ENCODE data around the gene RHOJ. TPM values are rescaled to one million over a fixed set of nuclear protein-coding genes. Genes with fewer than 3 reads are reported as not detected.
A peak's percentile ranks its signal among the peaks of the same experiment; 100 is the strongest.

Gene RHOJ
- total RNA-seq, 8 experiments from 2014 or later: 0.21 to 22.2 (median 0.72) TPM; not detected in 1

DNA sequence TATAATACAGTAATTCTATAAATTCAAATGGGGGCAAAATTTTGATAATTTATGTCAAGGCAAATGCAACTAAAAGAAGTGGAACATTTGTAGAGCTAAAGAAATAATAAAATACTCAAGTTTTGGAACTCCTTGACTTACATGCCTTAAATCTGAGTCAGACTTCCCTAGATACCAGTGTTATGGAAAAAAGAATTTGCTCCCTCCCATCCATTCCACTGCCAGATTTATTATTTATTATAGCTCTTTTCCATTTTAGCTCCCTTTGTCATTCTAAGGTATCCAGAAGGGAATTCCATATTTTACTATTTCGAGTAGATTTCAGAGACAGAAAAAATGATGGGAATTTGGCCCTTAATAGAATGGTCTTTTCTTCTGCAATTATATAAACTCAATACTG lies 44.0 kb downstream of the RHOJ start:
- ATAC-seq (replicated peaks in 6 of 8): peak in 1 of 8 experiments; percentile 34
- in situ Hi-C loops (cut with MboI; ENCODE audit: low pct_unique_long_range_greater_than_20kb in 2 of 9, low sequenced_read_pairs in 9 of 9, unreplicated experiment in 9 of 9): no loop called here
- Histone ChIP-seq H3K4me1 (replicated peaks in 1 of 2) (no peaks in the 10 kb centered on the region), H3K27ac (no peak overlapping the region), H3K4me3 (no peak overlapping the region)
- WGBS, 10 experiments: 0 to 82% (median 24%) methylated on average over 1 of the region's 1 CpG; no CpG with 5 or more reads in 2 of the 10 experiments

DNA sequence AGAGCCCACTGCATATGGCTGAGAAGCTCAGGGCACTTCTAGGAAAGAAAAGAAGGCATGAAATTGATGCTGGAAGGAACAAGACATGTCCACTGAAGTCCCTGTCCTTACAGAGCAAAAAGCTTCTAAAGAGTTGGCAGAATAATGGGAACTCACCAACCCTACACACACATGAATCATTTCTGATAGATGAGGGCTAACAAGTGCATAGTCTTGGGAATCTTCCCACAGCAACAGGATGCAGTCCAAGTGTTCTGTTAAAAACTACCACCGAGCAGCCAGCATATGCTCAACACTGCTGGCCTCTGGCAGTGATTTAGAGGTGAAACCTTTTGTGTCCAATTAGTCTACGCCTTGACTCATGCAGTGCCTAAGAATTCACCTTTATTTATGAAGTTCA lies 44.8 kb downstream of the RHOJ start:
- in situ Hi-C loops (cut with MboI; ENCODE audit: low pct_unique_long_range_greater_than_20kb in 2 of 9, low sequenced_read_pairs in 9 of 9, unreplicated experiment in 9 of 9): no loop called here

DNA sequence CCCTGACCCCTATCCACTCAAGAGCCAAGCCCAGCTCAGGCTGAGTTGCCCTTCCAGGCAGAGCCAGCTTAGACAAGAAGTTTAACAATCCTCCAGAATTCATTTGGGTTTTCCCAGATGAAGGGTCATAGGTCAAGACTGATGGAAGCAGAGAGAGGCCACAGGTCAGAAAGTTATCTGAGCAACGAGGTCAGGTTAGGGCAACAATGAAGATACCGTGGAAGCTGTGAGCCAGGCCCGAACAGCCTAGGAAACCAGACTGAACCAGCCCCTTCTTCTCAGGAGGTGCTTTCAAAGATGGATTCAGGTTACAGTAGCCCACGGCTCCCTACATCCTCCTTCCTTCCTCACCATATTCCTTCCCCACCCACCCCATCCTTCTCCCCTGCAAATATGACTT lies 53.1 kb downstream of the RHOJ start:
- WGBS, 10 experiments: 30 to 71% (median 35%) methylated on average over 2 to 4 of the region's 4 CpGs; no CpG with 5 or more reads in 7 of the 10 experiments
- no peak for ATAC-seq (replicated peaks in 6 of 8)
- in situ Hi-C loops (cut with MboI; ENCODE audit: low pct_unique_long_range_greater_than_20kb in 2 of 9, low sequenced_read_pairs in 9 of 9, unreplicated experiment in 9 of 9): loop anchor here in 5 of 9 experiments (25.0 kb wide), 2 partner anchors 1070 to 1095 kb away; no protein-coding TSS in a partner anchor
- Histone ChIP-seq H3K4me3 (no peak overlapping the region), H3K4me1 (replicated peaks in 1 of 2) (no peaks in the 10 kb centered on the region), H3K27ac (no peak overlapping the region)

More for the DNA sequence above, 44.8 kb downstream of the RHOJ start:
- Histone ChIP-seq H3K27ac (no peak overlapping the region), H3K4me1 (replicated peaks in 1 of 2) (no peaks in the 10 kb centered on the region), H3K4me3 (no peak overlapping the region)
- ATAC-seq (replicated peaks in 6 of 8): peak in 1 of 8 experiments; percentile 81
- 0 to 100% (median 76%) methylated on average over 1 to 2 of the region's 2 CpGs; no CpG with 5 or more reads in 1 of the 10 experiments for WGBS, 10 experiments

DNA sequence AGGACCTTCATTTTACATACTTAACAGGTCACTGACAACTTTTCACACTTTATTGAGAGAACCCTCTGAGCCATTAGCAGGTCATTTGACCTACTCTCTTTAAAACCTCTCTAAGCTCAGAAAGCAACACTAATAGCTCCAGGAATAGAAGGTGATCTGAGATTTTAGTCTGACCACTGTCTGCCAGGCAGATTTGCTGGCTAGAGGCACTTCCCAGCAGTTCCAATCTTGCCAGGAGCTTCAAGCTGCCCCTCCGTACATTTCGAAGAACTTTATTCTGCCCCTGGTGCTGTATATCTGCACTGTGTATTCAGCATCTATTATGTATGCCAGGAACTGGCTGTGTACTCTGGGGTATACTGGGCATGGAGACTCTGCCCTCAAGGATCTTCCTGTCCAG lies 58.2 kb downstream of the RHOJ start:
- in situ Hi-C loops (cut with MboI; ENCODE audit: low pct_unique_long_range_greater_than_20kb in 2 of 9, low sequenced_read_pairs in 9 of 9, unreplicated experiment in 9 of 9): loop anchor here in 5 of 9 experiments (25.0 kb wide), 2 partner anchors 1075 to 1100 kb away; no protein-coding TSS in a partner anchor
- H3K4me3 ChIP-seq: no peak overlapping the region
- WGBS, 10 experiments: 80 to 100% (median 89%) methylated on average over 1 to 2 of the region's 2 CpGs; no CpG with 5 or more reads in 6 of the 10 experiments
- no peaks in the 10 kb centered on the region for H3K4me1 ChIP-seq (replicated peaks in 1 of 2)
- ATAC-seq (replicated peaks in 6 of 8): no peak
- H3K27ac ChIP-seq: no peak overlapping the region

DNA sequence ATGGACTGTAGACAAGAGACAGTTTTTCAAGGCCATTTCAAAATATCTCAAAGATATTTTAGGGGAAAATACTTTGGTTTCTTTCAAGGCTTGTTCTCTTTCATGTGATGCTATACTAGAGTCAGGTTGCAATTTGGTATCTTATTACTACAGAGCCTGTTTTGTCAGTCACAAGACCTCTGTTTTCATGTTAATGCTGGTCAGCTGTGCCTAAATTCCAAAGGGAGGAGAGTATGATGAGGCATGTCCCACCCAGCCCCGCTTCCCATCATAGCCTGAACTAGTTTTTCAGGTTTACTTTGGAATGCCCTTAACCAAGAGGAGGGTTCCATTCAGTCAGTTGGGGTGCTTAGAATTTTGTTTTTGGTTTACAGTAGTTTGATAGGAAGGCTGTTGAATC lies 61.9 kb downstream of the RHOJ start:
- no peaks in the 10 kb centered on the region for H3K4me1 ChIP-seq (replicated peaks in 1 of 2)
- in situ Hi-C loops (cut with MboI; ENCODE audit: low pct_unique_long_range_greater_than_20kb in 2 of 9, low sequenced_read_pairs in 9 of 9, unreplicated experiment in 9 of 9): loop anchor here in 5 of 9 experiments (25.0 kb wide), 2 partner anchors 1079 to 1104 kb away; no protein-coding TSS in a partner anchor
- H3K4me3 ChIP-seq: no peak overlapping the region
- ATAC-seq (replicated peaks in 6 of 8): no peak
- 17 to 100% (median 65%) methylated on average over 1 of the region's 1 CpG; no CpG with 5 or more reads in 4 of the 10 experiments for WGBS, 10 experiments
- H3K27ac ChIP-seq: no peak overlapping the region

DNA sequence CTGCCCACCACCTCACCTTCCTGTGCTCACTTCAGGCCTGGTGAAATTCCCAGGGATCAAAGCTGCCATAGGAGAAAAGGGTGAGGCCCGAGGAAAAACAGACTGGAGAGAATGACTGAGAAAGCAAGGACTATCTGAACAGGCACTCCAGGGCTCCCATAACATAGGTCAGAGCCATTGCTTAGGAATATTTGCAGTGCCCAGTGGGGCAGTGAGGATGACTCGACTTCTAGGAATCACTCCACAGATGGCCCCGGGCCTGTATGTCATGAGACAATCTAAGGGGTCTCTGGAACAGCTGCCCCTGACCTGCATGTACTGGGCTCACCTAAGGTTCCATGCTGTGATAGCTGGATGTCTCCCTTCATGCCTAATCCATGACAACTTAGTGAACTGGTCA lies 62.9 kb downstream of the RHOJ start:
- WGBS, 10 experiments: 0 to 93% (median 52%) methylated on average over 1 to 3 of the region's 3 CpGs; no CpG with 5 or more reads in 4 of the 10 experiments
- in situ Hi-C loops (cut with MboI; ENCODE audit: low pct_unique_long_range_greater_than_20kb in 2 of 9, low sequenced_read_pairs in 9 of 9, unreplicated experiment in 9 of 9): loop anchor here in 5 of 9 experiments (25.0 kb wide), 2 partner anchors 1080 to 1105 kb away; no protein-coding TSS in a partner anchor
- no peak overlapping the region for H3K4me3 ChIP-seq
- no peaks in the 10 kb centered on the region for H3K4me1 ChIP-seq (replicated peaks in 1 of 2)
- no peak overlapping the region for H3K27ac ChIP-seq
- ATAC-seq (replicated peaks in 6 of 8): no peak

DNA sequence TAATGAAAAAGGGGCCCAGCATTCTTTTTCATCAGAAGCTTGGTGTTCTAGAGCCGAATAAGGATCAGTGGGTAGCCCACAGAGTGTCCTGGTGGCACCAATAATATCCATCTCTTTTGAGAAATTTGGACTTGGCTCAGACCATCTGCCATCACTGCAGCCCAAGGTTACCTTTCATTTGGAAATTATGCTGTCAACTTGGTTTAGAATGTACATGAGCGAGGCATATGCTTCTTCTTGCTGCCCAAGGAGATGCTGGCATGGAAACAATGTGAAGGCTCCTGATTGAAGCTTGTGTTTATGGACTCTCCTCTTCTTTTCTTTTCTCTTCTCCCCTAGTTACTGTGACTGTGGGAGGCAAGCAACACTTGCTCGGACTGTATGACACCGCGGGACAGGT lies 64.5 kb downstream of the RHOJ start:
- in situ Hi-C loops (cut with MboI; ENCODE audit: low pct_unique_long_range_greater_than_20kb in 2 of 9, low sequenced_read_pairs in 9 of 9, unreplicated experiment in 9 of 9): loop anchor here in 5 of 9 experiments (25.0 kb wide), 2 partner anchors 1081 to 1106 kb away; no protein-coding TSS in a partner anchor
- no peaks in the 10 kb centered on the region for H3K4me1 ChIP-seq (replicated peaks in 1 of 2)
- 71 to 100% (median 87%) methylated on average over 1 to 5 of the region's 5 CpGs; no CpG with 5 or more reads in 1 of the 10 experiments for WGBS, 10 experiments
- H3K27ac ChIP-seq: no peak overlapping the region
- no peak overlapping the region for H3K4me3 ChIP-seq
- peak in 1 of 8 experiments; percentile 79 for ATAC-seq (replicated peaks in 6 of 8)

DNA sequence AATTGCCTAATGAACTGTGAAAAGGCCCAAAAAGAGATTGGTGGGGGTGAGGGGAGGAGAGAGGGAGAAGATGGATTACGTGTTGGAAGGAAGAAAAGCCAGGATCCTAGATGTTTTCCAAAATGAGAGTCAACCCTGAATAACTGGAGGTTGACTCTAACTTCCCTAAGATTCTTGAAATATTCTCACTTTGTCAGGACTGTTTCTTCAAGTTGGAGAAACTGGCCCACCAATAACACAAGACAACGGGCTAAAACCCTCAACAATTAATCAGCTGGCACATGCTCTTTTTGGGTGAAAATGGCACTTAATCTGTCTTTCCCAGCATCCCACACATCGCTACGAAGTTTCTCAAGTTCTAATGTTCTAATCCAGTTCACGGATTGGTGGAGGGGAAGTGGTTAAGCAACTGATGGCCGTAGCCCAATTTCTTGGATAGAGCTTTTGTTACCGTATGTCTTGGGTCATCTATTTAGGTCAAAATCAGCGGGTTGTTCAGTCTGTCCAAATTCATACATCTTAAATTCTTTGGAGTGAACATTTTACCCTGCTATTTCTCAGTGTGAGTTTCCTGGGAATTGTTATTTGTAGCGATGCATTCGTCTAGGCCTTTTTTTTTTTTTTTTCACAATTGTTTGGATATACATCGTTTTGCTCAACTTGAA lies 65.5 kb downstream of the RHOJ start:
- WGBS, 10 experiments: 46 to 93% (median 89%) methylated on average over 2 to 11 of the region's 11 CpGs
- Histone ChIP-seq H3K27ac (no peak overlapping the region), H3K4me1 (replicated peaks in 1 of 2) (no peaks in the 10 kb centered on the region), H3K4me3 (no peak overlapping the region)
- in situ Hi-C loops (cut with MboI; ENCODE audit: low pct_unique_long_range_greater_than_20kb in 2 of 9, low sequenced_read_pairs in 9 of 9, unreplicated experiment in 9 of 9): loop anchor here in 7 of 9 experiments (10.0 to 25.0 kb wide), 4 partner anchors 95 to 1107 kb away; no protein-coding TSS in a partner anchor
- no peak for ATAC-seq (replicated peaks in 6 of 8)

DNA sequence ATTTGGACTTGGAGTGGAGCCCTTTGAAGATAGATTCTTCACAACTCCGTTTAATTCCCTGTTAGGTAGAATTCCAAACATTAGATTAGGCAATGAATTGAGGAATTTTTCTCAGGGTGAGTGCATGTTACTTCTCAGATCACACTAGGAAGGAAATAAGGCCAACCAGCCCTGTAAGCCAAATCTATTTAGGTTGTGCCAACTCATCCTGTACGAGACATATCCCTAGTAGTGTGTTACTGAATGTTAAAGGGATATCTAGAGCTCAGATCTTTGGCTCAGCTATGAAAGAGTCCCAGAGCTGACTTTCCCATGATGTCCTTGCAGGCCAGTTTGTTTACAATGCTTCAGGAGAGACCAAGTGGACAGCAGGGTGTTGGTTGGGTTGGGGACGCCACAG lies 68.9 kb downstream of the RHOJ start:
- H3K27ac ChIP-seq: no peak overlapping the region
- ATAC-seq (replicated peaks in 6 of 8): no peak
- in situ Hi-C loops (cut with MboI; ENCODE audit: low pct_unique_long_range_greater_than_20kb in 2 of 9, low sequenced_read_pairs in 9 of 9, unreplicated experiment in 9 of 9): loop anchor here in 7 of 9 experiments (10.0 to 25.0 kb wide), 4 partner anchors 98 to 1111 kb away; no protein-coding TSS in a partner anchor
- 0 to 100% (median 79%) methylated on average over 1 to 3 of the region's 3 CpGs; no CpG with 5 or more reads in 3 of the 10 experiments for WGBS, 10 experiments
- no peak overlapping the region for H3K4me3 ChIP-seq
- H3K4me1 ChIP-seq (replicated peaks in 1 of 2): peaks cover 0 to 8% of the 10 kb centered on the region in 2 donors

DNA sequence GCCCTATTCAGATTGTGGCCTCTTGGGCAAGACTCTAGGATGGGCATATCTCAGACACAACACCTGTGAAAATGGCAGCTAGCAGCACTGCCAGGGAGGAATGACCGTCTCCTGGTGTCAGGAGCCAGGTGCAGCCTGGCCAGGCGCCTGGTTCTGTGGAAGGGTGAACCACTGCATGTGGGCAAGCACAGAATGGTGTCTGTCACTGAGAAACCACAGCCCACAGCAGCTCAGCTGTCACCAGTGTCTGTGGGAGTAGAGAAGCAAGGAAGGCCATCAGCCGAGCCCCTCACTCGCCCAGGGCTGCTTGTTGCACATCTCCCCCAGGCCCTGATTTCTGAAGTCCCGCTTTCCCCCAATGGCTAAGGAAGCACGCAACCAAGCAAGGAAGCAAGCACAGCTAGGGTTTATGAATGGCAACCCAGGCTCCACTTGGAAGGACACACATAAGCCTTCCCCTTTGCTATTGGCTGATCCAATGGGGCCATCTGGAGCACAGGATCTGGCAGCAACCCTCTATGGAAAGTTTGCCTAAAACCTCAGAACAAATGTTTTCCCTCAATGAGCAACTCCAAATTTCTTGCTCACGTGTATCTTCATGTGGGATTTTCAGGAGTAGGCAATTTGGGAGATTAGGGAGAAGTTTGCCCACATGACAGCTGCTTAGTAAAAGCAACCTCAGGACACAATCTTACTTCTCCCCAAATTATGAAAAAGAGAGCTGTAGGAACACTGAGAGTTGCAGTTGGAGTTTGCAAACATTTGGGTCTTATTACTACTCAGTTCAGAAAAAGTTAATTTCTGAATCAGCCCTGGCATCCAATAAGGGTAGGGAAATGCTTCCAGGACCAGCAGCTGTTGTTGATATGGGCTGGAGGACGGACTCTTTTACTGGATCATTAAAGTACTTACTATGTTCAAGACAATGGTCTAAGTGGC lies 69.7 kb downstream of the RHOJ start:
- H3K4me3 ChIP-seq: no peak overlapping the region

DNA sequence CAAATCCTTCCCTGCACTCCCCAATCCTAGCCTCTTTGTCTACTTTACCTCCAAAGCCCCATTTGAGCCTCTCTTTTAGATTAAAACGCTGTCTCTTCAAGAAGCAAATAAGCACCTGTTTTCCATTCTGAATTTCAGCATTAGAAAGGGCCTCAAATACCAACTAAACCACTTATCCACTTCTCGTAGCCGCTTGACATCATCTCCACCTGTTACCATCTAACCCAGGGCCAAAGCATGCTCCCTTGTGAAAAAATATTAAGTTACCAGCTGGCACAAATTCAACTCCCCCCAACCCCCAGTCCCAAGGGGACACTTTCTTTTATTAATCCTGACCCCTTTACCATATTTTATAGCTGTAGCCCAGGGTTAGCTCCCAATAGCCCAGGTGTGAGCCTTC lies 71.4 kb downstream of the RHOJ start:
- H3K4me3 ChIP-seq: no peak overlapping the region
- ATAC-seq (replicated peaks in 6 of 8): no peak
- 27 to 88% (median 60%) methylated on average over 1 to 3 of the region's 3 CpGs; no CpG with 5 or more reads in 3 of the 10 experiments for whole genome bisulfite sequencing, 10 experiments
- no peak overlapping the region for H3K27ac ChIP-seq
- peaks cover 0 to 8% of the 10 kb centered on the region in 2 donors for H3K4me1 ChIP-seq (replicated peaks in 1 of 2)
- in situ Hi-C loops (cut with MboI; ENCODE audit: low pct_unique_long_range_greater_than_20kb in 2 of 9, low sequenced_read_pairs in 9 of 9, unreplicated experiment in 9 of 9): loop anchor here in 5 of 9 experiments (10.0 to 25.0 kb wide), 4 partner anchors 101 to 1113 kb away; no protein-coding TSS in a partner anchor

More for the DNA sequence above, 69.7 kb downstream of the RHOJ start:
- WGBS, 10 experiments: 0 to 100% (median 68%) methylated on average over 1 to 7 of the region's 8 CpGs; no CpG with 5 or more reads in 2 of the 10 experiments
- ATAC-seq (replicated peaks in 6 of 8): no peak
- peaks cover 0 to 8% of the 10 kb centered on the region in 2 donors for H3K4me1 ChIP-seq (replicated peaks in 1 of 2)
- no peak overlapping the region for H3K27ac ChIP-seq
- in situ Hi-C loops (cut with MboI; ENCODE audit: low pct_unique_long_range_greater_than_20kb in 2 of 9, low sequenced_read_pairs in 9 of 9, unreplicated experiment in 9 of 9): loop anchor here in 7 of 9 experiments (10.0 to 25.0 kb wide), 4 partner anchors 99 to 1112 kb away; no protein-coding TSS in a partner anchor

DNA sequence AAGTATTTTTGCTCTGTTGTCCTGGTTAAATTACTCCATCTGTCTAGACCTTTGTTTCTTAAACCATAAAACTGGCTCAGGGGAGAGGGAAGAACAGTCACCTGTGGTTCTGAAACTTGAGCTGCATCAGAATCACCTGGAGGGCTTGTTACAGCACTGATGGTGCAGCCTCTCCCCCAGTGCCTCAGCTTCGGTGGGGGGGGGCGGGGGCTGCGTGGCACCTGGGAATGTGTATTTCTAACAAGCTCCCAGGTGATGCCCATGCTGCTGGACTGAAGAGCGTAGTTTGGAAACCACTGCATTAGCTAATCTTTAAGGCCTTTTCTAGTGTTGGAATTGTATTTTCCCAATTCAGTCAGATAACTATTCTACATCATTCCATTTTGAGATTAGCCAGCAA lies 71.8 kb downstream of the RHOJ start:
- H3K27ac ChIP-seq: no peak overlapping the region
- 43 to 100% (median 86%) methylated on average over 1 to 3 of the region's 4 CpGs; no CpG with 5 or more reads in 4 of the 10 experiments for WGBS, 10 experiments
- ATAC-seq (replicated peaks in 6 of 8): no peak
- in situ Hi-C loops (cut with MboI; ENCODE audit: low pct_unique_long_range_greater_than_20kb in 2 of 9, low sequenced_read_pairs in 9 of 9, unreplicated experiment in 9 of 9): loop anchor here in 5 of 9 experiments (10.0 to 25.0 kb wide), 4 partner anchors 101 to 1114 kb away; no protein-coding TSS in a partner anchor
- H3K4me3 ChIP-seq: no peak overlapping the region
- H3K4me1 ChIP-seq (replicated peaks in 1 of 2): peaks cover 0 to 8% of the 10 kb centered on the region in 2 donors

Measured in motor neuron (in vitro differentiated cells).